HepG2 (cell line): ENCODE measurements around the gene MSANTD1. TPM values are rescaled to one million over a fixed set of nuclear protein-coding genes. Genes with fewer than 3 reads are reported as not detected.

Experiments used
- ATF7-NPFF ChIP-seq: sonication (generic); formaldehyde crosslinking; IDR thresholded peaks from 2 replicates; pipeline ENCODE4 v1.8.1; 2023; ENCODE audit warnings: mild to moderate bottlenecking, low read depth, missing genetic modification reagents, moderate library complexity
- DNMT3B ChIP-seq: conservative IDR thresholded peaks from 2 replicates; pipeline ENCODE4 v1.6.1; 2016; ENCODE audit warnings: missing biosample characterization, control low read depth
- KLF13 ChIP-seq: sonication (generic); formaldehyde crosslinking; IDR thresholded peaks from 2 replicates; pipeline ENCODE4 v1.4.0; 2020; ENCODE audit warnings: mild to moderate bottlenecking, missing genetic modification reagents
- KLF15 ChIP-seq: sonication (generic); formaldehyde crosslinking; IDR thresholded peaks from 2 replicates; pipeline ENCODE4 v1.8.1; 2023; ENCODE audit warnings: borderline replicate concordance, mild to moderate bottlenecking, inconsistent platforms, missing genetic modification reagents, mixed read lengths
- PAF1 ChIP-seq: IDR thresholded peaks from 2 replicates; pipeline ENCODE4 v1.6.1; 2016; ENCODE audit warnings: missing genetic modification reagents, missing compliant biosample characterization
- RORA ChIP-seq: sonication (generic); formaldehyde crosslinking; IDR thresholded peaks from 2 replicates; pipeline ENCODE4 v1.5.0; 2020; ENCODE audit warnings: mild to moderate bottlenecking, missing genetic modification reagents, moderate library complexity
- ZBTB3 ChIP-seq: sonication (generic); formaldehyde crosslinking; IDR thresholded peaks from 2 replicates; pipeline ENCODE4 v1.4.0; 2020; ENCODE audit warnings: low read depth, mild to moderate bottlenecking, moderate library complexity, missing genetic modification reagents, borderline replicate concordance
- ZNF335 ChIP-seq: sonication (generic); formaldehyde crosslinking; IDR thresholded peaks from 2 replicates; pipeline ENCODE4 v1.4.0; 2020; ENCODE audit warnings: missing genetic modification reagents
- ZNF552 ChIP-seq: sonication (generic); formaldehyde crosslinking; IDR thresholded peaks from 2 replicates; pipeline ENCODE4 v1.9.0; 2022; ENCODE audit warnings: missing genetic modification reagents, mild to moderate bottlenecking, borderline replicate concordance
- polyA plus RNA-seq, 8 experiments: library from polyadenylated mRNA; depleted of rRNA in 3 of 8; stranded (reverse) in 7 of 8; unstranded in 1 of 8; fragments of >200 nt; fragmentation: Illumina TruSeq in 4 of 8; extraction: Trizol in 4 of 8; gene quantifications; 2 replicates each; pipeline versions ENCODE4 v1.2.1 to v1.2.3, GENCODE V29; 2011 to 2016; ENCODE audit warnings: low read depth in 4 of 8, missing spikeins in 1 of 8, mixed read lengths in 1 of 8; ENCODE audit not compliant: insufficient read depth in 1 of 8
- total RNA-seq, 5 experiments: library from RNA; depleted of rRNA; stranded (reverse); fragments of >200 nt; fragmentation: Illumina TruSeq; extraction: Trizol; gene quantifications; 2 replicates each; pipeline ENCODE4 v1.2.3, GENCODE V29; 2016; ENCODE audit warnings: low read depth in 1 of 5
- TF ChIP-seq, protein P1 (sequence below), 2 experiments: sonication (generic) in 1 of 2; formaldehyde crosslinking in 1 of 2; IDR thresholded peaks; 2 replicates each; pipeline versions ENCODE4 v1.5.1 to v1.6.1; 2011 to 2020; ENCODE audit warnings: borderline replicate concordance in 1 of 2, low read depth in 1 of 2, low read length in 1 of 2, mild to moderate bottlenecking in 1 of 2, missing genetic modification reagents in 1 of 2, moderate library complexity in 1 of 2
- TF ChIP-seq, protein P2 (sequence below): sonication (generic); formaldehyde crosslinking; IDR thresholded peaks from 2 replicates; pipeline ENCODE4 v1.4.0; 2020; ENCODE audit warnings: missing genetic modification reagents
- TF ChIP-seq, protein P3 (sequence below): sonication (generic); formaldehyde crosslinking; IDR thresholded peaks from 2 replicates; pipeline ENCODE4 v1.4.0; 2020; ENCODE audit warnings: missing genetic modification reagents
- TF ChIP-seq, protein P4 (sequence below): sonication (generic); formaldehyde crosslinking; IDR thresholded peaks from 2 replicates; pipeline ENCODE4 v1.8.0; 2022; ENCODE audit warnings: mild to moderate bottlenecking, missing genetic modification reagents, moderate library complexity
- TF ChIP-seq, protein P5 (sequence below): sonication (generic); formaldehyde crosslinking; IDR thresholded peaks from 2 replicates; pipeline ENCODE4 v1.4.0; 2020; ENCODE audit warnings: missing genetic modification reagents, borderline replicate concordance

MSANTD1 gene
- total and polyA plus RNA-seq, 2 of the 13 experiments (the other 11 are each of a cell fraction or from before 2014, with no cell fraction given), result 0.22 to 0.40 TPM

DNA sequence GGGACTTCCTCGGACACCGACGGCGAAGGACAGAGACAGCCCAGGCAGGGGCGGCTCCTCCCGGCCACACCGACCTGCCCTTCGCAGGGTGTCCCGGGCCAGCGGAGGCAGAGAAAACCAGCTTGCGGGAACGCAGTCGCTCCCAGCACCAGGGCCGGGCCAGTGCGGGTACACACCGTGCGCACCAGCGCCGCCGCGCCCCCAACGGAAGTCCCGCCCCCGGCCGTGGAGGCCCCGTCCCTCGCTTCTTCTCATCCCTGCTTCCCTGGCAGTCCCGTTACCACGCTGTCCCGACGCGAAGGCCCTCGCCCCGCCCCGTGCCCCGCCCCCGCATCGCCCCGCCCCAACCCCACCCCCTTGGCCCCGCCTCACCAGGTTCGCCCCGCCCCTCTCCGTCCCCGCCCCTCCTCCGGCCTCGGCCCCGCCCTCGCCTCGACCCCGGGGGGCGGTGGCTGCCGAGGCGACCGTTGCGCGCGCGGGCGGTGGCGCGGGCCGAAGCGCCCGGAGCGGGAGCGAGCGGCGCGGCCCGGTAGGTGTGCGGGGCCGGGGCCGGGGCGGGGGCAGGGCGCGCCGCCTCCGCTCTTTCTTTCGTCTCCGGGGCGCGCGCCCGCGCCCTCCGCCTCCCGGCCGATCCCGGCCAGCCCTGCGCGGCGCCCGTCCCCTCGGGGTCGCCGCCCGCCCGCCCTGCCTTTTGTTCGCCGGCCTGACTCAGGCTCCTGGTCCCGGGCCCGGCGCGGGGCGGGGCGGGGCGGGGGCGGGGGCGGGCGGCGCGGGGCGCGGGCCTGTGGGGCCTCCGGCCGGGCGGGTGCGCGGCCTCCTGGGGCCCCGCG lies 43.8 kb downstream of the MSANTD1 start, which contains the start of gene RGS12 (continued):
- TF ChIP-seq, protein P1, sequence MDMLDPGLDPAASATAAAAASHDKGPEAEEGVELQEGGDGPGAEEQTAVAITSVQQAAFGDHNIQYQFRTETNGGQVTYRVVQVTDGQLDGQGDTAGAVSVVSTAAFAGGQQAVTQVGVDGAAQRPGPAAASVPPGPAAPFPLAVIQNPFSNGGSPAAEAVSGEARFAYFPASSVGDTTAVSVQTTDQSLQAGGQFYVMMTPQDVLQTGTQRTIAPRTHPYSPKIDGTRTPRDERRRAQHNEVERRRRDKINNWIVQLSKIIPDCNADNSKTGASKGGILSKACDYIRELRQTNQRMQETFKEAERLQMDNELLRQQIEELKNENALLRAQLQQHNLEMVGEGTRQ (IDR thresholded peaks at IDR 0.05; ENCODE audit: low read depth, low read length), result no peak
- TF ChIP-seq, protein P1 (CRISPR knock-in tag; IDR thresholded peaks at IDR 0.05; ENCODE audit: borderline replicate concordance), result no peak
- TF ChIP-seq PAF1 (CRISPR knock-in tag) (no peak), DNMT3B (CRISPR knock-in tag) (no peak), ZNF552 (CRISPR knock-in tag) (no peak), KLF15 (CRISPR knock-in tag) (no peak), RORA (no peak), ZBTB3 (CRISPR knock-in tag) (no peak), ATF7-NPFF (CRISPR knock-in tag) (no peak), KLF13 (CRISPR knock-in tag) (no peak), ZNF335 (no peak)
- TF ChIP-seq, protein P2, sequence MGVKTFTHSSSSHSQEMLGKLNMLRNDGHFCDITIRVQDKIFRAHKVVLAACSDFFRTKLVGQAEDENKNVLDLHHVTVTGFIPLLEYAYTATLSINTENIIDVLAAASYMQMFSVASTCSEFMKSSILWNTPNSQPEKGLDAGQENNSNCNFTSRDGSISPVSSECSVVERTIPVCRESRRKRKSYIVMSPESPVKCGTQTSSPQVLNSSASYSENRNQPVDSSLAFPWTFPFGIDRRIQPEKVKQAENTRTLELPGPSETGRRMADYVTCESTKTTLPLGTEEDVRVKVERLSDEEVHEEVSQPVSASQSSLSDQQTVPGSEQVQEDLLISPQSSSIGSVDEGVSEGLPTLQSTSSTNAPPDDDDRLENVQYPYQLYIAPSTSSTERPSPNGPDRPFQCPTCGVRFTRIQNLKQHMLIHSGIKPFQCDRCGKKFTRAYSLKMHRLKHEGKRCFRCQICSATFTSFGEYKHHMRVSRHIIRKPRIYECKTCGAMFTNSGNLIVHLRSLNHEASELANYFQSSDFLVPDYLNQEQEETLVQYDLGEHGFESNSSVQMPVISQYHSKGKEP (CRISPR knock-in tag), result no peak
- TF ChIP-seq, protein P3, sequence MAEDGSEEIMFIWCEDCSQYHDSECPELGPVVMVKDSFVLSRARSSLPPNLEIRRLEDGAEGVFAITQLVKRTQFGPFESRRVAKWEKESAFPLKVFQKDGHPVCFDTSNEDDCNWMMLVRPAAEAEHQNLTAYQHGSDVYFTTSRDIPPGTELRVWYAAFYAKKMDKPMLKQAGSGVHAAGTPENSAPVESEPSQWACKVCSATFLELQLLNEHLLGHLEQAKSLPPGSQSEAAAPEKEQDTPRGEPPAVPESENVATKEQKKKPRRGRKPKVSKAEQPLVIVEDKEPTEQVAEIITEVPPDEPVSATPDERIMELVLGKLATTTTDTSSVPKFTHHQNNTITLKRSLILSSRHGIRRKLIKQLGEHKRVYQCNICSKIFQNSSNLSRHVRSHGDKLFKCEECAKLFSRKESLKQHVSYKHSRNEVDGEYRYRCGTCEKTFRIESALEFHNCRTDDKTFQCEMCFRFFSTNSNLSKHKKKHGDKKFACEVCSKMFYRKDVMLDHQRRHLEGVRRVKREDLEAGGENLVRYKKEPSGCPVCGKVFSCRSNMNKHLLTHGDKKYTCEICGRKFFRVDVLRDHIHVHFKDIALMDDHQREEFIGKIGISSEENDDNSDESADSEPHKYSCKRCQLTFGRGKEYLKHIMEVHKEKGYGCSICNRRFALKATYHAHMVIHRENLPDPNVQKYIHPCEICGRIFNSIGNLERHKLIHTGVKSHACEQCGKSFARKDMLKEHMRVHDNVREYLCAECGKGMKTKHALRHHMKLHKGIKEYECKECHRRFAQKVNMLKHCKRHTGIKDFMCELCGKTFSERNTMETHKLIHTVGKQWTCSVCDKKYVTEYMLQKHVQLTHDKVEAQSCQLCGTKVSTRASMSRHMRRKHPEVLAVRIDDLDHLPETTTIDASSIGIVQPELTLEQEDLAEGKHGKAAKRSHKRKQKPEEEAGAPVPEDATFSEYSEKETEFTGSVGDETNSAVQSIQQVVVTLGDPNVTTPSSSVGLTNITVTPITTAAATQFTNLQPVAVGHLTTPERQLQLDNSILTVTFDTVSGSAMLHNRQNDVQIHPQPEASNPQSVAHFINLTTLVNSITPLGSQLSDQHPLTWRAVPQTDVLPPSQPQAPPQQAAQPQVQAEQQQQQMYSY (CRISPR knock-in tag), result no peak
- TF ChIP-seq, protein P4, sequence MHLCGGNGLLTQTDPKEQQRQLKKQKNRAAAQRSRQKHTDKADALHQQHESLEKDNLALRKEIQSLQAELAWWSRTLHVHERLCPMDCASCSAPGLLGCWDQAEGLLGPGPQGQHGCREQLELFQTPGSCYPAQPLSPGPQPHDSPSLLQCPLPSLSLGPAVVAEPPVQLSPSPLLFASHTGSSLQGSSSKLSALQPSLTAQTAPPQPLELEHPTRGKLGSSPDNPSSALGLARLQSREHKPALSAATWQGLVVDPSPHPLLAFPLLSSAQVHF (CRISPR knock-in tag), result no peak
- TF ChIP-seq, protein P5, sequence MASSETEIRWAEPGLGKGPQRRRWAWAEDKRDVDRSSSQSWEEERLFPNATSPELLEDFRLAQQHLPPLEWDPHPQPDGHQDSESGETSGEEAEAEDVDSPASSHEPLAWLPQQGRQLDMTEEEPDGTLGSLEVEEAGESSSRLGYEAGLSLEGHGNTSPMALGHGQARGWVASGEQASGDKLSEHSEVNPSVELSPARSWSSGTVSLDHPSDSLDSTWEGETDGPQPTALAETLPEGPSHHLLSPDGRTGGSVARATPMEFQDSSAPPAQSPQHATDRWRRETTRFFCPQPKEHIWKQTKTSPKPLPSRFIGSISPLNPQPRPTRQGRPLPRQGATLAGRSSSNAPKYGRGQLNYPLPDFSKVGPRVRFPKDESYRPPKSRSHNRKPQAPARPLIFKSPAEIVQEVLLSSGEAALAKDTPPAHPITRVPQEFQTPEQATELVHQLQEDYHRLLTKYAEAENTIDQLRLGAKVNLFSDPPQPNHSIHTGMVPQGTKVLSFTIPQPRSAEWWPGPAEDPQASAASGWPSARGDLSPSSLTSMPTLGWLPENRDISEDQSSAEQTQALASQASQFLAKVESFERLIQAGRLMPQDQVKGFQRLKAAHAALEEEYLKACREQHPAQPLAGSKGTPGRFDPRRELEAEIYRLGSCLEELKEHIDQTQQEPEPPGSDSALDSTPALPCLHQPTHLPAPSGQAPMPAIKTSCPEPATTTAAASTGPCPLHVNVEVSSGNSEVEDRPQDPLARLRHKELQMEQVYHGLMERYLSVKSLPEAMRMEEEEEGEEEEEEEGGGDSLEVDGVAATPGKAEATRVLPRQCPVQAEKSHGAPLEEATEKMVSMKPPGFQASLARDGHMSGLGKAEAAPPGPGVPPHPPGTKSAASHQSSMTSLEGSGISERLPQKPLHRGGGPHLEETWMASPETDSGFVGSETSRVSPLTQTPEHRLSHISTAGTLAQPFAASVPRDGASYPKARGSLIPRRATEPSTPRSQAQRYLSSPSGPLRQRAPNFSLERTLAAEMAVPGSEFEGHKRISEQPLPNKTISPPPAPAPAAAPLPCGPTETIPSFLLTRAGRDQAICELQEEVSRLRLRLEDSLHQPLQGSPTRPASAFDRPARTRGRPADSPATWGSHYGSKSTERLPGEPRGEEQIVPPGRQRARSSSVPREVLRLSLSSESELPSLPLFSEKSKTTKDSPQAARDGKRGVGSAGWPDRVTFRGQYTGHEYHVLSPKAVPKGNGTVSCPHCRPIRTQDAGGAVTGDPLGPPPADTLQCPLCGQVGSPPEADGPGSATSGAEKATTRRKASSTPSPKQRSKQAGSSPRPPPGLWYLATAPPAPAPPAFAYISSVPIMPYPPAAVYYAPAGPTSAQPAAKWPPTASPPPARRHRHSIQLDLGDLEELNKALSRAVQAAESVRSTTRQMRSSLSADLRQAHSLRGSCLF (CRISPR knock-in tag), result no peak
